HCT116 (cell line): ENCODE measurements around the gene BRWD1.

Experiments used
- CTCF ChIP-seq, 3 experiments: fragments of 200-600 bp in 1 of 3; sonication (generic) in 1 of 3; IDR thresholded peaks in 2 of 3; conservative IDR thresholded peaks in 1 of 3; 2 replicates each; pipeline ENCODE4 v1.5.1; 2012 to 2017; ENCODE audit warnings: low read depth in 2 of 3, low read length in 2 of 3, antibody characterized with exemption in 1 of 3, borderline replicate concordance in 1 of 3, control low read depth in 1 of 3, mild to moderate bottlenecking in 1 of 3, mixed read lengths in 1 of 3, mixed run types in 1 of 3, moderate library complexity in 1 of 3; ENCODE audit not compliant: insufficient read depth in 1 of 3
- EGR1 ChIP-seq: IDR thresholded peaks from 2 replicates; pipeline ENCODE4 v1.6.1; 2012; ENCODE audit warnings: low read depth
- EZH2 ChIP-seq: fragments of 200-600 bp; sonication (generic); IDR thresholded peaks from 2 replicates; pipeline ENCODE4 v1.6.1; 2017; ENCODE audit warnings: antibody characterized with exemption, mixed run types
- JUND ChIP-seq: IDR thresholded peaks from 2 replicates; pipeline ENCODE4 v1.6.1; 2012
- POLR2A ChIP-seq: IDR thresholded peaks from 2 replicates; pipeline ENCODE4 v1.7.0; 2011; ENCODE audit warnings: borderline replicate concordance; ENCODE audit not compliant: insufficient read depth, insufficient read length; ENCODE audit errors: extremely low read depth
- POLR2AphosphoS5 ChIP-seq: IDR thresholded peaks from 2 replicates; pipeline ENCODE4 v1.6.1; 2011; ENCODE audit warnings: mild to moderate bottlenecking, low read depth, low read length, moderate library complexity
- RAD21 ChIP-seq: IDR thresholded peaks from 2 replicates; pipeline ENCODE4 v1.6.1; 2012; ENCODE audit warnings: low read depth, mild to moderate bottlenecking
- SP1 ChIP-seq: IDR thresholded peaks from 2 replicates; pipeline ENCODE4 v1.6.1; 2012; ENCODE audit warnings: low read depth
- SRF ChIP-seq: IDR thresholded peaks from 2 replicates; pipeline ENCODE4 v1.6.1; 2012; ENCODE audit warnings: low read depth
- TCF7L2 ChIP-seq: IDR thresholded peaks from 2 replicates; pipeline ENCODE4 v1.7.0; 2011; ENCODE audit warnings: borderline replicate concordance, inconsistent platforms; ENCODE audit not compliant: insufficient read depth, insufficient read length; ENCODE audit errors: extremely low read depth
- YY1 ChIP-seq: IDR thresholded peaks from 2 replicates; pipeline ENCODE4 v1.6.1; 2011; ENCODE audit warnings: low read length, low read depth, moderate library complexity, mild to moderate bottlenecking; ENCODE audit not compliant: insufficient replicate concordance; ENCODE audit errors: extremely low read depth
- TF ChIP-seq, protein P1 (sequence below): IDR thresholded peaks from 2 replicates; pipeline ENCODE4 v1.6.1; 2011; ENCODE audit warnings: mild to moderate bottlenecking, low read length, moderate library complexity; ENCODE audit not compliant: insufficient replicate concordance; ENCODE audit errors: extremely low read depth
- TF ChIP-seq, protein P2 (sequence below): IDR thresholded peaks from 2 replicates; pipeline ENCODE4 v1.6.1; 2012
- TF ChIP-seq, protein P3 (sequence below): IDR thresholded peaks from 2 replicates; pipeline ENCODE4 v1.6.1; 2012; ENCODE audit warnings: low read depth

DNA sequence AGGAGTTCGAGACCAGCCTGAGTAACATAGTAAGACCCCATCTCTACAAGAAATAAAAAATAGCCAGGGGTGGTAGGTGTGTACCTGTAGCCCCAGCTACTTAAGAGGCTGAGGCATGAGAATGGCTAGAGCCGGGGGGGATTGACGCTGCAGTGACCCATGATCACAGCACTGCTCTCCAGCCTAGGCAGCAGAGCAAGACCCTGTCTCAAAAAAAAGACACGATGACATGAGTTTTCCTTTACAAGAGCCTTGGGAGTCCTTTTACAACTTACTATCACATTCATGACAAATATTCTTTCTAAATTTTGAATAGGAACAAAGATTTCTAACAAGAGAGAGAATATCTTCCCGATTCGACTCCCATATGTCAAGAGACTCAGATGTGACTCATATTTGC, 3.3 kb upstream of the BRWD1 start:
- TF ChIP-seq CTCF (IDR thresholded peaks at IDR 0.05 in 2 of 3, conservative IDR thresholded peaks at IDR 0.05 in 1 of 3; ENCODE audit: borderline replicate concordance in 1 of 3, insufficient read depth in 1 of 3, low read depth in 2 of 3, low read length in 2 of 3) (no peak), POLR2AphosphoS5 (no peak), RAD21 (no peak), SP1 (no peak), YY1 (no peak), POLR2A (no peak), SRF (no peak), JUND (no peak), EZH2 (no peak), EGR1 (no peak), TCF7L2 (no peak)
- TF ChIP-seq, protein P1, sequence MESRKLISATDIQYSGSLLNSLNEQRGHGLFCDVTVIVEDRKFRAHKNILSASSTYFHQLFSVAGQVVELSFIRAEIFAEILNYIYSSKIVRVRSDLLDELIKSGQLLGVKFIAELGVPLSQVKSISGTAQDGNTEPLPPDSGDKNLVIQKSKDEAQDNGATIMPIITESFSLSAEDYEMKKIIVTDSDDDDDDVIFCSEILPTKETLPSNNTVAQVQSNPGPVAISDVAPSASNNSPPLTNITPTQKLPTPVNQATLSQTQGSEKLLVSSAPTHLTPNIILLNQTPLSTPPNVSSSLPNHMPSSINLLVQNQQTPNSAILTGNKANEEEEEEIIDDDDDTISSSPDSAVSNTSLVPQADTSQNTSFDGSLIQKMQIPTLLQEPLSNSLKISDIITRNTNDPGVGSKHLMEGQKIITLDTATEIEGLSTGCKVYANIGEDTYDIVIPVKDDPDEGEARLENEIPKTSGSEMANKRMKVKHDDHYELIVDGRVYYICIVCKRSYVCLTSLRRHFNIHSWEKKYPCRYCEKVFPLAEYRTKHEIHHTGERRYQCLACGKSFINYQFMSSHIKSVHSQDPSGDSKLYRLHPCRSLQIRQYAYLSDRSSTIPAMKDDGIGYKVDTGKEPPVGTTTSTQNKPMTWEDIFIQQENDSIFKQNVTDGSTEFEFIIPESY: no peak
- TF ChIP-seq, protein P2, sequence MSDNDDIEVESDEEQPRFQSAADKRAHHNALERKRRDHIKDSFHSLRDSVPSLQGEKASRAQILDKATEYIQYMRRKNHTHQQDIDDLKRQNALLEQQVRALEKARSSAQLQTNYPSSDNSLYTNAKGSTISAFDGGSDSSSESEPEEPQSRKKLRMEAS: no peak
- TF ChIP-seq, protein P3, sequence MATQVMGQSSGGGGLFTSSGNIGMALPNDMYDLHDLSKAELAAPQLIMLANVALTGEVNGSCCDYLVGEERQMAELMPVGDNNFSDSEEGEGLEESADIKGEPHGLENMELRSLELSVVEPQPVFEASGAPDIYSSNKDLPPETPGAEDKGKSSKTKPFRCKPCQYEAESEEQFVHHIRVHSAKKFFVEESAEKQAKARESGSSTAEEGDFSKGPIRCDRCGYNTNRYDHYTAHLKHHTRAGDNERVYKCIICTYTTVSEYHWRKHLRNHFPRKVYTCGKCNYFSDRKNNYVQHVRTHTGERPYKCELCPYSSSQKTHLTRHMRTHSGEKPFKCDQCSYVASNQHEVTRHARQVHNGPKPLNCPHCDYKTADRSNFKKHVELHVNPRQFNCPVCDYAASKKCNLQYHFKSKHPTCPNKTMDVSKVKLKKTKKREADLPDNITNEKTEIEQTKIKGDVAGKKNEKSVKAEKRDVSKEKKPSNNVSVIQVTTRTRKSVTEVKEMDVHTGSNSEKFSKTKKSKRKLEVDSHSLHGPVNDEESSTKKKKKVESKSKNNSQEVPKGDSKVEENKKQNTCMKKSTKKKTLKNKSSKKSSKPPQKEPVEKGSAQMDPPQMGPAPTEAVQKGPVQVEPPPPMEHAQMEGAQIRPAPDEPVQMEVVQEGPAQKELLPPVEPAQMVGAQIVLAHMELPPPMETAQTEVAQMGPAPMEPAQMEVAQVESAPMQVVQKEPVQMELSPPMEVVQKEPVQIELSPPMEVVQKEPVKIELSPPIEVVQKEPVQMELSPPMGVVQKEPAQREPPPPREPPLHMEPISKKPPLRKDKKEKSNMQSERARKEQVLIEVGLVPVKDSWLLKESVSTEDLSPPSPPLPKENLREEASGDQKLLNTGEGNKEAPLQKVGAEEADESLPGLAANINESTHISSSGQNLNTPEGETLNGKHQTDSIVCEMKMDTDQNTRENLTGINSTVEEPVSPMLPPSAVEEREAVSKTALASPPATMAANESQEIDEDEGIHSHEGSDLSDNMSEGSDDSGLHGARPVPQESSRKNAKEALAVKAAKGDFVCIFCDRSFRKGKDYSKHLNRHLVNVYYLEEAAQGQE: no peak
